Central memory CD8-positive, alpha-beta T cell (primary cell): ENCODE measurements around the gene GDI1.

Experiments
- ATAC-seq: fragments of 150-1000 bp; cut with Tn5 transposase; replicated peaks from 2 replicates; pipeline ENCODE4 v1.10.0; 2022; ENCODE audit warnings: mild to moderate bottlenecking, moderate FRiP score, moderate number of reproducible peaks; ENCODE audit not compliant: poor library complexity, severe bottlenecking; ENCODE audit errors: extremely low read depth
- DNase-seq, 2 donors: peaks; one replicate each; pipeline ENCODE4 v3.0.0; 2021; ENCODE audit warnings: low spot score in 2 of 2
- H3K27ac Mint-ChIP-seq: one replicate; pipeline ENCODE4 v1.8.0; 2022; ENCODE audit warnings: low read depth, mild to moderate bottlenecking, moderate library complexity, mixed read lengths
- H3K27me3 Mint-ChIP-seq: one replicate; pipeline ENCODE4 v1.8.0; 2022; ENCODE audit warnings: mixed read lengths
- H3K36me3 Mint-ChIP-seq: one replicate; pipeline ENCODE4 v1.8.0; 2022; ENCODE audit warnings: mild to moderate bottlenecking, moderate library complexity, mixed read lengths; ENCODE audit not compliant: insufficient read depth
- H3K4me1 Mint-ChIP-seq: one replicate; pipeline ENCODE4 v1.8.0; 2022; ENCODE audit warnings: mixed read lengths
- H3K4me3 Mint-ChIP-seq: one replicate; pipeline ENCODE4 v1.8.0; 2022; ENCODE audit warnings: mild to moderate bottlenecking, moderate library complexity, mixed read lengths
- H3K9me3 Mint-ChIP-seq: one replicate; pipeline ENCODE4 v1.8.0; 2022; ENCODE audit warnings: mixed read lengths

GDI1 gene

GRCh38 chrX:154485150-154486051, 48.4 kb downstream of the GDI1 start:
- Mint-ChIP-seq H3K27me3 (no peaks in the 10 kb centered on the region), H3K36me3 (peaks cover 15% of the 10 kb centered on the region), H3K4me1 (peaks cover 18% of the 10 kb centered on the region), H3K27ac (no peak overlapping the region), H3K9me3 (no peaks in the 10 kb centered on the region), H3K4me3 (peak overlapping the region; percentile 52)
- DNase-seq (no peak), ATAC-seq (no peak)

- DNase-seq (peak; percentile 12 to 17), ATAC-seq (peak; percentile 7)
- Mint-ChIP-seq H3K9me3 (no peaks in the 10 kb centered on the region), H3K4me3 (peak overlapping the region; percentile 52), H3K4me1 (peaks cover 18% of the 10 kb centered on the region), H3K36me3 (peaks cover 15% of the 10 kb centered on the region), H3K27me3 (no peaks in the 10 kb centered on the region), H3K27ac (no peak overlapping the region)
Measured at GRCh38 chrX:154486052-154486395, 49.1 kb downstream of the GDI1 start.

- Mint-ChIP-seq H3K4me3 (peak within 1 kb of the TSS; percentile 87), H3K36me3 (peaks cover 15% of the 10 kb centered on the region), H3K27ac (peak within 1 kb of the TSS; percentile 88), H3K9me3 (no peaks in the 10 kb centered on the region), H3K27me3 (no peaks in the 10 kb centered on the region), H3K4me1 (peaks cover 18% of the 10 kb centered on the region)
- DNase-seq = peak; percentile 18 to 30
- peak; percentile 16 for ATAC-seq
Measured at GRCh38 chrX:154486396-154487207, 49.6 kb downstream of the GDI1 start, which contains the start of gene UBL4A. Gene UBL4A (minus strand): TSS chrX:154486615. CDS start chrX:154486584, 31 bp downstream.

GRCh38 chrX:154487518-154488290, 50.8 kb downstream of the GDI1 start:
- Mint-ChIP-seq H3K36me3 (peaks cover 15% of the 10 kb centered on the region), H3K27ac (peak overlapping the region; percentile 88), H3K9me3 (no peaks in the 10 kb centered on the region), H3K4me1 (peaks cover 18% of the 10 kb centered on the region), H3K27me3 (no peaks in the 10 kb centered on the region), H3K4me3 (peak overlapping the region; percentile 87)
- DNase-seq (no peak), ATAC-seq (no peak)

GRCh38 chrX:154488336-154489075, 51.6 kb downstream of the GDI1 start:
- no peak for ATAC-seq
- no peak overlapping the region for H3K27ac Mint-ChIP-seq
- H3K27me3 Mint-ChIP-seq = no peaks in the 10 kb centered on the region
- H3K4me3 Mint-ChIP-seq = peak overlapping the region; percentile 87
- peaks cover 14% of the 10 kb centered on the region for H3K36me3 Mint-ChIP-seq
- no peaks in the 10 kb centered on the region for H3K9me3 Mint-ChIP-seq
- no peak for DNase-seq
- peaks cover 18% of the 10 kb centered on the region for H3K4me1 Mint-ChIP-seq

GRCh38 chrX:154489182-154489581, 52.2 kb downstream of the GDI1 start:
- DNase-seq = no peak
- H3K9me3 Mint-ChIP-seq = no peaks in the 10 kb centered on the region
- no peak overlapping the region for H3K27ac Mint-ChIP-seq
- peaks cover 13% of the 10 kb centered on the region for H3K36me3 Mint-ChIP-seq
- peaks cover 18% of the 10 kb centered on the region for H3K4me1 Mint-ChIP-seq
- no peaks in the 10 kb centered on the region for H3K27me3 Mint-ChIP-seq
- H3K4me3 Mint-ChIP-seq = peak overlapping the region; percentile 87
- no peak for ATAC-seq

- Mint-ChIP-seq H3K27ac (peak overlapping the region; percentile 91), H3K27me3 (no peaks in the 10 kb centered on the region), H3K9me3 (no peaks in the 10 kb centered on the region), H3K36me3 (peaks cover 13% of the 10 kb centered on the region), H3K4me3 (peak overlapping the region; percentile 87), H3K4me1 (peaks cover 18% of the 10 kb centered on the region)
- peak; percentile 9 for ATAC-seq
- DNase-seq = no peak
Measured at GRCh38 chrX:154490021-154490413, 53.1 kb downstream of the GDI1 start.

GRCh38 chrX:154490414-154491083, 53.6 kb downstream of the GDI1 start, which contains the start of gene SLC10A3:
Gene SLC10A3 (minus strand): TSS chrX:154490629. CDS start chrX:154488940, 1,689 bp downstream.
- ATAC-seq (peak; percentile 82), DNase-seq (peak; percentile 61 to 82)
- Mint-ChIP-seq H3K36me3 (peaks cover 13% of the 10 kb centered on the region), H3K27me3 (no peaks in the 10 kb centered on the region), H3K27ac (peak within 1 kb of the TSS; percentile 91), H3K9me3 (no peaks in the 10 kb centered on the region), H3K4me1 (peaks cover 18% of the 10 kb centered on the region), H3K4me3 (peak within 1 kb of the TSS; percentile 87)
